ENCODE data around the gene ATRNL1. TPM values are rescaled to one million over a fixed set of nuclear protein-coding genes. Genes with fewer than 3 reads are reported as not detected.
A peak's percentile ranks its signal among the peaks of the same experiment; 100 is the strongest.

Gene ATRNL1
- total RNA-seq, 1 donor from 2014 or later, result 24.2 TPM

GRCh38 chr10:115555887-115556402 is 462.8 kb downstream of the ATRNL1 start:
- Mint-ChIP-seq H3K27ac (no peak overlapping the region), H3K36me3 (ENCODE audit: insufficient read depth) (no peaks in the 10 kb centered on the region), H3K4me3 (ENCODE audit: low read depth) (no peak overlapping the region), H3K4me1 (ENCODE audit: low read depth) (no peaks in the 10 kb centered on the region), H3K27me3 (no peaks in the 10 kb centered on the region), H3K9me3 (ENCODE audit: low read depth) (peaks cover 5% of the 10 kb centered on the region)
- TF ChIP-seq CTCF (IDR thresholded peaks at IDR 0.05; ENCODE audit: unreplicated experiment), result no peak
- DNase-seq (ENCODE audit: low spot score, unreplicated experiment), result no peak

GRCh38 chr10:115558252-115558651 is 465.1 kb downstream of the ATRNL1 start:
- Mint-ChIP-seq H3K27ac (no peak overlapping the region), H3K27me3 (no peaks in the 10 kb centered on the region), H3K9me3 (ENCODE audit: low read depth) (peaks cover 5% of the 10 kb centered on the region), H3K36me3 (ENCODE audit: insufficient read depth) (no peaks in the 10 kb centered on the region), H3K4me3 (ENCODE audit: low read depth) (no peak overlapping the region), H3K4me1 (ENCODE audit: low read depth) (no peaks in the 10 kb centered on the region)
- no peak for TF ChIP-seq CTCF (IDR thresholded peaks at IDR 0.05; ENCODE audit: unreplicated experiment)
- DNase-seq (ENCODE audit: low spot score, unreplicated experiment), result no peak

- no peak overlapping the region for H3K4me3 Mint-ChIP-seq (ENCODE audit: low read depth)
- H3K27ac Mint-ChIP-seq, result no peak overlapping the region
- no peaks in the 10 kb centered on the region for H3K9me3 Mint-ChIP-seq (ENCODE audit: low read depth)
- H3K27me3 Mint-ChIP-seq, result no peaks in the 10 kb centered on the region
- DNase-seq (ENCODE audit: low spot score, unreplicated experiment), result no peak
- H3K36me3 Mint-ChIP-seq (ENCODE audit: insufficient read depth), result no peaks in the 10 kb centered on the region
- TF ChIP-seq CTCF (IDR thresholded peaks at IDR 0.05; ENCODE audit: unreplicated experiment), result no peak
- H3K4me1 Mint-ChIP-seq (ENCODE audit: low read depth), result peaks cover 7% of the 10 kb centered on the region
Measured at GRCh38 chr10:115566867-115567266, 473.7 kb downstream of the ATRNL1 start.

GRCh38 chr10:115572740-115573455 is 479.7 kb downstream of the ATRNL1 start:
- TF ChIP-seq CTCF (IDR thresholded peaks at IDR 0.05; ENCODE audit: unreplicated experiment), result peak; percentile 54
- Mint-ChIP-seq H3K27ac (no peak overlapping the region), H3K4me1 (ENCODE audit: low read depth) (no peaks in the 10 kb centered on the region), H3K4me3 (ENCODE audit: low read depth) (no peak overlapping the region), H3K27me3 (no peaks in the 10 kb centered on the region), H3K9me3 (ENCODE audit: low read depth) (peaks cover 9% of the 10 kb centered on the region), H3K36me3 (ENCODE audit: insufficient read depth) (peaks cover 3% of the 10 kb centered on the region)
- DNase-seq (ENCODE audit: low spot score, unreplicated experiment), result no peak

- Mint-ChIP-seq H3K4me3 (ENCODE audit: low read depth) (no peak overlapping the region), H3K4me1 (ENCODE audit: low read depth) (no peaks in the 10 kb centered on the region), H3K36me3 (ENCODE audit: insufficient read depth) (peaks cover 3% of the 10 kb centered on the region), H3K27me3 (no peaks in the 10 kb centered on the region), H3K9me3 (ENCODE audit: low read depth) (peaks cover 21% of the 10 kb centered on the region), H3K27ac (no peak overlapping the region)
- no peak for DNase-seq (ENCODE audit: low spot score, unreplicated experiment)
- TF ChIP-seq CTCF (IDR thresholded peaks at IDR 0.05; ENCODE audit: unreplicated experiment), result peak; percentile 15
Measured at GRCh38 chr10:115580239-115580638, 487.1 kb downstream of the ATRNL1 start.
